ENCODE results near the gene SRGAP2B. TPM values are rescaled to one million over a fixed set of nuclear protein-coding genes. Genes with fewer than 3 reads are reported as not detected.
A peak's percentile ranks its signal among the peaks of the same experiment; 100 is the strongest.
"Not testable (repeated sequence)": the region's sequence is repeated elsewhere in the genome, so short reads cannot be mapped to it uniquely, and the experiment has no call there.

SRGAP2B gene
- total RNA-seq, 2 experiments from 2014 or later, result 15.0 to 15.6 TPM

DNA sequence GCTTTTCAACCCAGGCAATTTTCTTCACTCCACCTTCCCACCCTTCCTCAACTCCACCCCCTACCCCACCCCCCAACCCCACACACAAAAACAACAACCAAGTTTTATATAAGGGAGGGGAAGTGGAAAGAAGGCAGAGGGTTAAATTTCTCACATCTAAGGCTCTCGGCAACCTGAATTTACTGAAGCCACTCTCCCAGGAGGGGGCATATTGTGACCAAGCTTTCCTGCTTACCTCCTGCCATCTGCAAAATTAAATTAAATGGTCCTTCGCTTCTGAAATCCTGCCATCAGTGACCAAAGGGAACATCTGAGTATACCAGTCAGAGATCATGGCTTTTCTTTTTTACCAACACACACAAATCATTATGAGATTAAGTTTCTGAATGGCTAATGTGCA lies 72.9 kb downstream of the SRGAP2B start:
- not testable (repeated sequence) for H3K4me3 Mint-ChIP-seq, H3K9me3 Mint-ChIP-seq, H3K27ac Mint-ChIP-seq, H3K27me3 Mint-ChIP-seq, DNase-seq, H3K36me3 Mint-ChIP-seq, H3K4me1 Mint-ChIP-seq

DNA sequence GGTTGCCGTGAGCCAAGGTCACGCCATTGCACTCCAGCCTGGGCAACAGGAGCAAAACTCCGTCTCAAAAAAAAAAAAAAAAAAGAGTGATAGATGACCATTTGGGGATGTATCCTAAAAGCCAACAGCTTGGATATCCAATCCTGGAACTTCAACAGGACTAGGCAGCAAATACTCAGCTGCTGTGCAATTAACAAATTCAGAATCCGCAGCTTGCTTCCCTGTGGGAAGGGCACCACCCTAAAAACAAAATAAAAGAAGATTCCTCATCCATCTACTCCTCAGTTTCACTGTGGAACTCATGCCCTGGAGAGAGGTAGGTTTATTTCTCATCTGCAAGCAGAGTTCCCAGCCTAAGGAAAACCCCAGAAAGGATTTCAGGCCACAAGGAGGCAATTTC lies 73.4 kb downstream of the SRGAP2B start:
- not testable (repeated sequence) for H3K36me3 Mint-ChIP-seq, H3K27me3 Mint-ChIP-seq, H3K4me3 Mint-ChIP-seq, DNase-seq, H3K4me1 Mint-ChIP-seq, H3K27ac Mint-ChIP-seq, H3K9me3 Mint-ChIP-seq

DNA sequence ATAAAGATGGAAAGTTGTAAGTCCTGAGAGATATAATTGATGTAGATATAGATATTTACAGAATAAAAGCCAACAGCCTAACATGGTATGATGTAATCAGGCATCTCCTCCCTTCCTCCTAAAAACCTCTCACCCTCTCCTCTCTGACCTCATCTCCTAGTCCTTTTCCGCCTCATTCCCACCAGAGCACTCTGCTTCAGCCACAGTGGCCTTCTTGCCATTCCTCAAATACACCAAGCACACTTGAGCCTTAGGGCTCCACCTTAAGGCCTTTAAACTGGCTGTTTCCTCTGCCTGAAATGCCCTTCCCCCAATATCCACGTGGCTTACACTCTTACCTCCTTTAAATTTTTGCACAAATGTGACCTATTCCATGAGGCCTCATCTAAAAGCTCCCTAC lies 75.4 kb downstream of the SRGAP2B start:
- not testable (repeated sequence) for H3K36me3 Mint-ChIP-seq, H3K27ac Mint-ChIP-seq, H3K4me1 Mint-ChIP-seq, H3K9me3 Mint-ChIP-seq, DNase-seq, H3K27me3 Mint-ChIP-seq, H3K4me3 Mint-ChIP-seq

DNA sequence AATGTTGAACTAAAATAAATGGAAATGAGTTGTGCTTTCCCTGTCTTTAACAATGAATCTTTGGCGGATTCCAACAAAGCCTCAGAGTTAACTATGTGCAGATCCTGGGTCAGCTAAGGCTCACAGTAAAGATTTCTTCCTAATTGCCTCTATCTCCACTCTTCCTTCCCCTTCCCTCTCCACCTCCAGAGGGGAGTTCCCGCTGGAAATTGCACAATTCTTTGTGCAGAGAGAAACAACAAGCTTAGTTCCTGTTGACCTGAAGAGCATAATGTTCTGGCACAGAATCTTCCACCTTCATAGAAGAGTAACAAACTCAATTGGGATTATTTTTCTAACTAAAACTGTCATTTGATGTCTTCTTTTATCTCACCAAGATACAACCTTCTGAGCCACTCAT lies 77.4 kb downstream of the SRGAP2B start:
- not testable (repeated sequence) for H3K4me3 Mint-ChIP-seq, DNase-seq, H3K4me1 Mint-ChIP-seq, H3K27me3 Mint-ChIP-seq, H3K27ac Mint-ChIP-seq, H3K9me3 Mint-ChIP-seq, H3K36me3 Mint-ChIP-seq

DNA sequence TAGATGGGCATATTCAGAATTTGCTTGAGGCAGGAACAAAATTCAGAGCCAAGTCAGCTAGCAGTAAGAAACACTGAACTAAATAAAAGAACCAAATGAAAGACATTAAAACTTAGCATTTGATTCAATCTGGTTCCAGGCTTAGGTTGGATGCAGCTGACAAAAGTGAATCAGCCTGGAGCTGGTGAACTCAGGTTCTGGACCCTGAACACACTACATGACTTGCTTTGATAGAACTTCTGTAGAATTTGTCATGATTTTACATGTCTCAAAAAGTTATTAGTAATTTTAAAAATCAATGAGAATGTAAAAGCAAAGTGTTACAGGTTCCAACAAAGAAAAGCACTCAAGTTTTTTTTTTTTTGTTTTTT lies 78.7 kb downstream of the SRGAP2B start:
- not testable (repeated sequence) for H3K27me3 Mint-ChIP-seq, H3K36me3 Mint-ChIP-seq, H3K4me3 Mint-ChIP-seq, H3K27ac Mint-ChIP-seq, H3K4me1 Mint-ChIP-seq, H3K9me3 Mint-ChIP-seq, DNase-seq

DNA sequence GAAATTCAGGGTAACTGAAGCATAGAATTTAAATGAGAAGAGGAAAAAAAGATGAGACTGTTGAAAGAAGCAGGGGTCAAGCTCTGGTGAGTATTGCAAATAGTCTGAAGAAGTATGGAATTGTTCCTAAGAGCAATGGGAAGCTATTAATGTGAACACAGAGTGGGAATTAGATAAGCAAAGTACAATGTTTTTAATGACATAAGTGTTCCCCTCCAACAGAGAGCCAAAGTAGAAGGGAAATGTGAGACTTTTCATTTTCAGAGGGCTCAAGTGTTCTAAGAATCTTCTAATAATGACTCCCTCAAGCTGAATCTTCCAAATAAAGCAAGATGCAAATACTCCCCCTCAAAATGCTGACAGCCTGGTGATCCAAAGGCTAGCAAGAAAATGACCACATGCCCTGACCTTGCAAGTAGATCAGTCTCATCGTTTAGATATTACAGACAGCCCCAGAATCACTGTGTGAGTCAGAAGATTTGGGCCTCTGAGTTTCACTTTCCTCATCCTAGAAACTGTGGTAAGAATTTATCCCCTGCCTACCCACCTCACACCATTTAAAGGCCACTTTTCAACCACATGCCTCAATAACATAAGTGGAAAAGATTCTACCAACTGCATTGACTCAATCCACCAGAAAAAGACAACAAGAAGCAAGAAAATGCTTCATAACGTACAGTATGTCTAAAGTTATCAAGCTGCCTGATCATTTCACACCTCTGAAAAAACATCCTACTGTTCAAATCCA lies 79.2 kb downstream of the SRGAP2B start:
- not testable (repeated sequence) for H3K27me3 Mint-ChIP-seq, H3K9me3 Mint-ChIP-seq, H3K36me3 Mint-ChIP-seq, H3K4me1 Mint-ChIP-seq, DNase-seq, H3K4me3 Mint-ChIP-seq
- H3K27ac Mint-ChIP-seq, result peak overlapping the region; percentile 74

DNA sequence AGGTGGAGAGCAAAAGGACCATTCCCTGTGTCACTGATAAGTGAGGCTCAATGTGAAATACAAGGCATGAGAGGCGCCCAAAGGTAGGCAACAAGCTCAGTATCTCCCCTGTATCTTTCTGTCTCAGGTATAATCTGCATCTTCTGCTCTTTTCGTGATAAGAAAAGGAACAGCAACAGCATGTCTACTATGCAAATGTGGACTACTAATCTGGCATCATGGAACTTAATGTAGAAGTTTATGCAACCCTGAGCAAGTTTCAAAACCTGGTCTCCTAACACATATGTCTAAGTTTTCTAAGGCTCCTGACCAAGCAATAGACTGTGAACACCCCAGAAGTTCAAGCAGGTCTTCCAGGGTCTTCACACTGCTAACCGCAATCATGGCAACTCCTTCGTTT lies 81.8 kb downstream of the SRGAP2B start:
- not testable (repeated sequence) for DNase-seq, H3K36me3 Mint-ChIP-seq, H3K9me3 Mint-ChIP-seq, H3K27me3 Mint-ChIP-seq, H3K4me1 Mint-ChIP-seq, H3K27ac Mint-ChIP-seq, H3K4me3 Mint-ChIP-seq

DNA sequence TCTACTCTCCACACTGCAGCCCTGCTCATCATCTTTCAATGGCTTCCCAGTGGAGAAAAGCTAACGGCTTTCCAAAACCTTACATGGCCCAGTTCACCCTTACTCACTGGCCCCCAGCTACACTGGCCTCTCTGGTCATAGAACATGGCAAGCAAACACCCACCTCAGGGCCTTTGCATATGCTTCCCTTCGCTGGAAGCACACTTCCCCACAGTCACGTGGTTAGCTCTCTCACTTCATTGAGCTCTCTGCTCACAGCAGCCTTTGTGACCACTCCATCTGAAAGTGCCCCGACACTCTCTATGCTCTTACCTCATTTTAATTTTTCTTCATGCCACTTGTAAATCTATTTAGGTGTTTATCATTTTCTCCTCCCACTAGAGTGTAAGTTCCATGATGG lies 83.3 kb downstream of the SRGAP2B start:
- not testable (repeated sequence) for H3K4me1 Mint-ChIP-seq, H3K27ac Mint-ChIP-seq, H3K27me3 Mint-ChIP-seq, H3K4me3 Mint-ChIP-seq, H3K9me3 Mint-ChIP-seq, DNase-seq, H3K36me3 Mint-ChIP-seq

DNA sequence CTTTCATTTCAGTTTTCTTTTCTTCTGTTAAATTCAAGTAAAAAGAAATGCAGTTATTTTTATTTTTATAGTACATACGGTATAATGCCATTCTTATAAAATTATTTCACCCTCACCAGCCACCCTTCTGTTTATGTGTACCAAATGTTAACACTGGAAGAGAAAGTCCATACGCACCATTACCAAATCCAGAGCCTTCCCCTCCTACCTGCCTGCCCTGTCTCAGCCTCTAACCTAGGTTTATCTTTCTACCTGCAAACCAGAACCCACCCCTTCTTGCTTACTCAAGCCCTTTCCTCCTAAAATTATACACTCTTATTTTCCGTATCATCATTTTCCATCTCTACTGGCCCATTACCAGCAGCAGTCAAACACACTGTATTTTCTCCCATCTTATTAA lies 84.5 kb downstream of the SRGAP2B start:
- H3K4me3 Mint-ChIP-seq, H3K27me3 Mint-ChIP-seq, H3K9me3 Mint-ChIP-seq, DNase-seq, H3K27ac Mint-ChIP-seq, H3K36me3 Mint-ChIP-seq, H3K4me1 Mint-ChIP-seq: not testable (repeated sequence)

DNA sequence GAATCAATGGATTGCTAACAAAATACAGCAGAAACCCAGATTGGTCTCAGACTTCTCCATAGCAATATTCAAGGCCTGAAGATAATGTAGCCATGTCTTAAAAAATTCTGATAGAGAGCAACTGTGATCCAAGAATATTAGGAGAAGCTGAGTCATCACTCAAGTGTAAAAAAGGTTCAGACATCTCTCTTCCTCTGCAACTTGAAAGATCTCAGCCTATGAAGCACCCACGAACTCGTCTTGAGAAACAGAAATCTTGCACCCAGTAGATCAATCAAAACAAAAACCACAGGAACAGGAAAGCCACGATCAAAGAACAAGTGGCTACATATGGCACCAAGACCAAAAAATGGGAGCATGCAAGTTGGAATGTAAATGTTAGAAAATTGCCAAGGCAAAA lies 85.2 kb downstream of the SRGAP2B start:
- H3K4me3 Mint-ChIP-seq, result peak overlapping the region; percentile 22
- DNase-seq, H3K27me3 Mint-ChIP-seq, H3K4me1 Mint-ChIP-seq, H3K9me3 Mint-ChIP-seq, H3K36me3 Mint-ChIP-seq: not testable (repeated sequence)
- H3K27ac Mint-ChIP-seq, result peak overlapping the region; percentile 54

DNA sequence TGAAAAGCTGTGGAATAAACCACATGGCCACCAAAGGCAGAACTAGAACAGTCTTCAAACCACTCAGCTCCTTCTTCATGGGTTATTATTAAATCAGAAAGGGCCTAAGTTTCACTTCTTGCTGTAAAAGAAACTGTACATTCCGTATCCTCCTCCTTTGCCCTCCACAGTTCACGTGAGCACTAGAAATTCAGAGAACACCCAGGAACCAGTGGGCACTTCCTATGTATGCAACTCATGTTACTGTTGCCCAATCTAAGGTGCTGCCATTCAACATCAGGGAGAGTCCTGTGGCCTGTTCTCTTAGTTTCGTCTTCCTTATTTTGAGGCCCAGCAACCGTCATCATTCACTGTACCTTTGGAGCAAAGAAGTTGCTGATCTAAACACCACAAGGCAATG lies 86.7 kb downstream of the SRGAP2B start:
- H3K36me3 Mint-ChIP-seq, H3K27ac Mint-ChIP-seq, H3K4me3 Mint-ChIP-seq, H3K27me3 Mint-ChIP-seq, H3K9me3 Mint-ChIP-seq, H3K4me1 Mint-ChIP-seq, DNase-seq: not testable (repeated sequence)

DNA sequence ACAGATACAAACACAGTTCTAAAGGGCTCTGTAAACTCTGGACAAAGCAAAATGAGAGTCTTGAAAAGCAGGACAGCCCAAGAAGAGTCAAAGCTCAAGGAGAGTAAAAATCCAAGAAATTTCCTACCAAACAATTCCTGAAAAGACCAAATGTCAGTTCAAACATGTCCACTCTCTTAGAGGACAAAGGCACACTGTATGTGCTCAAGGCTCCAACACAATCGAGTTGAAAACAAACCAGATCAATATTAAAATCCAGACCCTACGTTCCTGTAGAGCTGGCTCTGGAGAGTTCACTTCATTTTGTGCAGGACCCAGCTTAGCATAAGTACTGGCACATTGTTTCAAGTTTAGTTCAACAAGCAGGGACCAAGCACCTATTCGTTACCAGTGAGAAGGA lies 90.0 kb downstream of the SRGAP2B start:
- not testable (repeated sequence) for H3K27ac Mint-ChIP-seq, H3K9me3 Mint-ChIP-seq, DNase-seq, H3K4me1 Mint-ChIP-seq, H3K4me3 Mint-ChIP-seq, H3K27me3 Mint-ChIP-seq, H3K36me3 Mint-ChIP-seq

DNA sequence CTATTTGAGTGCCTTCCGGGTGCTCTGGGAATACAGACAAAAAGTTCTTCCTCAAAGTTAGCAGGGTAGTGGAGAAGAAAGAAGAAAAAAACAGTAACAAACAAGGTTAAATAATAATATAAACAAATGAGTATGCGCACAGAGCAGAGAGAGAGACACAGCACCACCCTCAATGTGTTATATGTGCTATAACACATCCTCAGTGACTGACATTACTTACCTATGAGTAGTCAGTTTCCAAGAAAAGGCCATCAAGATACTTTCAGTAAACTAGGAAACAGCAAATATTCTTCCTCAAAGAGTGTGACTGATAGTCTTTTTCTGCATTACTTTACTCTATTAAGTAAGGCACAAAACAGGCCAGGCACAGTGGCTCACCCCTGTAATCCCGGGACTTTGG lies 93.7 kb downstream of the SRGAP2B start:
- not testable (repeated sequence) for H3K27me3 Mint-ChIP-seq, H3K27ac Mint-ChIP-seq

DNA sequence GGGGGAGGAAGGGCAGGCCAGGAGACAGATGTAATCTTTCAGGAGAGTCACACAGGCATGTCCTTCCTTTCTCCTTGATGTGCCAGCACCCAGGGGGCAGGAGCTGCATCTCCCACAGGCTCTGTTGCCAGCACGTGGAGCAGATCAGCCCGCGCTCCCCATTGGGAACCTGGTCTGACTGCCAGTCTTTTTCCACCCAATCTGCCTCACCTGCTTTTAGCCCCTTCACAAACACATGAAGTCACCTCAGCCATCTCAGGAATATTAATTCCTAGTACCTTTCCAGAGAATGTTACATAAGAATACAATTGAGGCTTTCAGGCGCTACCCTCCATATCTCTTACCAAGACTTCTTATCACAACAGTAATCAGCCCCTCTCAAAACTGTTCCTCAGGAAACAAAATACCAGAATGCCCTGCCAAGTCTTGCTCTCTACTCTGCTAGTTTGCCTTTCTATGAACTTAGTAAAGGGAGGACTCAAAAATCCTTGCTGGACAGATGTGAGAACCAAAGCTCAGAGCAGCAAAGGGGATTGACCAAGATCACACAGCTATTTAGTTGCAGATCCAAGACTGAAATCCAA lies 94.3 kb downstream of the SRGAP2B start:
- DNase-seq, H3K27ac Mint-ChIP-seq, H3K4me1 Mint-ChIP-seq, H3K27me3 Mint-ChIP-seq, H3K4me3 Mint-ChIP-seq, H3K36me3 Mint-ChIP-seq, H3K9me3 Mint-ChIP-seq: not testable (repeated sequence)

More for the DNA sequence above, 93.7 kb downstream of the SRGAP2B start:
- H3K4me3 Mint-ChIP-seq, H3K36me3 Mint-ChIP-seq, H3K4me1 Mint-ChIP-seq, H3K9me3 Mint-ChIP-seq, DNase-seq: not testable (repeated sequence)

DNA sequence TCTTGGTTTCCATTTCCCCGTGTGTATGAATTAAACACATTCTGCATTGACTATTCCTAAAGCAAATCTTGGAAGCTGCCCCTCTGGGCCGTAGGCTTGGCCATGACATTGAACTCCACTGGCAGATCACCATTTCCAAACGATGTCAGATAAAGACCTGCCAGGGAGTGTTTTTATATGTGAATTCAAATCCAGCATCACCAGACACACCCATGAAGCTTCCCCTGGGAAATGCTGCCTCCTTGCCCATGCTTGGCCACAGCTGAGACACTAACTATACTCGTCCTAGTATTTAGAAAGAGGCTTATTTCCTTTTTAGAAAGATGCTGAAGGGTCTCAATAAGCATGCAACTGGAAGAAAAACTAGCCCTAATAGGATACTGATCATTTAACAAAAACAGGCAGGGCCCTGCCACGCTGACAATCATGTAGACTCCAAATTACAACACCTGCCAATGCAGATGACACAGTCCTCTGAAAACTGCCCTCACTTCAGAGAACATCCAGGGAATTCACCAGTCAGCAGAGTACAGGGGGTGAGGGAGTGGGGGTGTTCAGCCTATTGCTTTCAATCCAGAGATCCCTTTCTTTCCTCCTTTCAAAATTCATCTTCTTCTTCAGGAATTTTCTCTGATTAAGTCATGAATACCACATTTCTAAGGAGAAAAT lies 94.9 kb downstream of the SRGAP2B start:
- H3K9me3 Mint-ChIP-seq, DNase-seq, H3K27ac Mint-ChIP-seq, H3K4me3 Mint-ChIP-seq, H3K36me3 Mint-ChIP-seq, H3K27me3 Mint-ChIP-seq, H3K4me1 Mint-ChIP-seq: not testable (repeated sequence)

DNA sequence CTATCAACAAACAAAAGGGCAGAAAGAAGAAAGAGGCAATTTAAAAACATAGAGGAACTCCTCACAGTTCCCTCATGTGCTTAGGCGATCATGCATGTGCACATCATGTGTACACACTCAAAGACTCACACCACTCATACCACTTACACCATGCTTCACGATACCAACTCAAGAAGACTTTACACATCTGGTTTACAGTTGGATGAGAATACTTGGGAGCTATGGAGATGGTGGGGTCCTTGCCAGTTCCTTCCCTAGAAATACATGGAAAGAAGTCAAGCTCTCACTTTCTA lies 96.2 kb downstream of the SRGAP2B start:
- not testable (repeated sequence) for DNase-seq, H3K9me3 Mint-ChIP-seq, H3K27ac Mint-ChIP-seq, H3K4me1 Mint-ChIP-seq, H3K4me3 Mint-ChIP-seq, H3K27me3 Mint-ChIP-seq, H3K36me3 Mint-ChIP-seq
